Stimulated activated naive B cell treated with anti-CD40 and anti-IgM and Interleukin-4, amounts not matched to agents 10 μg/mL and 1 μg/mL and 100 μg/mL, for 72 hours (primary cell): Measurements from ENCODE around the gene FOXL2NB.
"Not testable (repeated sequence)": the region's sequence is repeated elsewhere in the genome, so short reads cannot be mapped to it uniquely, and the experiment has no call there.

Experiments
- ATAC-seq, 2 donors: fragments of 150-1000 bp; cut with Tn5 transposase; replicated peaks; 2 replicates each; pipeline ENCODE4 v1.10.0; 2021; ENCODE audit warnings: moderate library complexity in 1 of 2
- DNase-seq: peaks from one replicate; pipeline ENCODE4 v3.0.0; 2021
- H3K27ac Mint-ChIP-seq: one replicate; pipeline ENCODE4 v1.8.0; 2022; ENCODE audit warnings: mild to moderate bottlenecking, mixed read lengths
- H3K27me3 Mint-ChIP-seq, 2 donors: one replicate each; pipeline ENCODE4 v1.8.0; 2022; ENCODE audit warnings: mixed read lengths in 2 of 2
- H3K36me3 Mint-ChIP-seq, 2 donors: one replicate each; pipeline ENCODE4 v1.8.0; 2022; ENCODE audit warnings: mixed read lengths in 2 of 2, mild to moderate bottlenecking in 1 of 2
- H3K4me1 Mint-ChIP-seq, 2 donors: one replicate each; pipeline ENCODE4 v1.8.0; 2022; ENCODE audit warnings: mixed read lengths in 2 of 2, mild to moderate bottlenecking in 1 of 2
- H3K4me3 Mint-ChIP-seq, 2 donors: one replicate each; pipeline ENCODE4 v1.8.0; 2022; ENCODE audit warnings: mild to moderate bottlenecking in 2 of 2, mixed read lengths in 2 of 2, moderate library complexity in 1 of 2
- H3K9me3 Mint-ChIP-seq, 2 donors: one replicate each; pipeline ENCODE4 v1.8.0; 2022; ENCODE audit warnings: mixed read lengths in 2 of 2, mild to moderate bottlenecking in 1 of 2

FOXL2NB gene

GRCh38 chr3:138915503-138916498 is 31.2 kb upstream of the FOXL2NB start:
- Mint-ChIP-seq H3K9me3 (no peaks in the 10 kb centered on the region), H3K27me3 (peaks cover 17 to 18% of the 10 kb centered on the region in 2 donors), H3K4me3 (peak overlapping the region; percentile 88 to 94), H3K4me1 (peaks cover 5 to 16% of the 10 kb centered on the region in 2 donors), H3K36me3 (no peaks in the 10 kb centered on the region), H3K27ac (peak overlapping the region; percentile 75)
- ATAC-seq (peak; percentile 91 to 92), DNase-seq (peak; percentile 82)

- DNase-seq, result no peak
- no peaks in the 10 kb centered on the region for H3K9me3 Mint-ChIP-seq
- peaks cover 18 to 22% of the 10 kb centered on the region in 2 donors for H3K27me3 Mint-ChIP-seq
- no peak for ATAC-seq
- no peaks in the 10 kb centered on the region for H3K36me3 Mint-ChIP-seq
- peaks cover 5 to 16% of the 10 kb centered on the region in 2 donors for H3K4me1 Mint-ChIP-seq
- H3K4me3 Mint-ChIP-seq, result no peak overlapping the region
- no peak overlapping the region for H3K27ac Mint-ChIP-seq
Observed at GRCh38 chr3:138916824-138917223, 30.2 kb upstream of the FOXL2NB start.

GRCh38 chr3:138919325-138919724 is 27.7 kb upstream of the FOXL2NB start:
- H3K27me3 Mint-ChIP-seq, result peaks cover 27 to 31% of the 10 kb centered on the region in 2 donors
- ATAC-seq, result no peak
- H3K27ac Mint-ChIP-seq, result no peak overlapping the region
- H3K4me1 Mint-ChIP-seq, result peaks cover 10 to 22% of the 10 kb centered on the region in 2 donors
- H3K36me3 Mint-ChIP-seq, result no peaks in the 10 kb centered on the region
- no peaks in the 10 kb centered on the region for H3K9me3 Mint-ChIP-seq
- no peak for DNase-seq
- no peak overlapping the region for H3K4me3 Mint-ChIP-seq

GRCh38 chr3:138921316-138922292 is 25.4 kb upstream of the FOXL2NB start:
- DNase-seq (no peak), ATAC-seq (no peak)
- Mint-ChIP-seq H3K4me1 (peaks cover 6 to 7% of the 10 kb centered on the region in 2 donors), H3K27ac (no peak overlapping the region), H3K36me3 (no peaks in the 10 kb centered on the region), H3K4me3 (no peak overlapping the region), H3K27me3 (peaks cover 27 to 45% of the 10 kb centered on the region in 2 donors), H3K9me3 (no peaks in the 10 kb centered on the region)

GRCh38 chr3:138922400-138922799 is 24.6 kb upstream of the FOXL2NB start:
- ATAC-seq, H3K27ac Mint-ChIP-seq, H3K36me3 Mint-ChIP-seq, H3K4me1 Mint-ChIP-seq, H3K4me3 Mint-ChIP-seq, DNase-seq, H3K9me3 Mint-ChIP-seq: not testable (repeated sequence)
- peaks cover 27 to 45% of the 10 kb centered on the region in 2 donors for H3K27me3 Mint-ChIP-seq

GRCh38 chr3:138923531-138923994 is 23.5 kb upstream of the FOXL2NB start:
- peak; percentile 94 to 95 for ATAC-seq
- H3K9me3 Mint-ChIP-seq, result no peaks in the 10 kb centered on the region
- H3K36me3 Mint-ChIP-seq, result no peaks in the 10 kb centered on the region
- H3K27ac Mint-ChIP-seq, result no peak overlapping the region
- DNase-seq, result peak; percentile 60
- peaks cover 5 to 6% of the 10 kb centered on the region in 2 donors for H3K4me1 Mint-ChIP-seq
- no peak overlapping the region for H3K4me3 Mint-ChIP-seq
- H3K27me3 Mint-ChIP-seq, result peaks cover 25 to 42% of the 10 kb centered on the region in 2 donors

- ATAC-seq (no peak), DNase-seq (no peak)
- no peaks in the 10 kb centered on the region for H3K36me3 Mint-ChIP-seq
- H3K4me3 Mint-ChIP-seq, result no peak overlapping the region
- peaks cover 33 to 61% of the 10 kb centered on the region in 2 donors for H3K27me3 Mint-ChIP-seq
- H3K9me3 Mint-ChIP-seq, result no peaks in the 10 kb centered on the region
- H3K27ac Mint-ChIP-seq, result no peak overlapping the region
- H3K4me1 Mint-ChIP-seq, result no peaks in the 10 kb centered on the region
Observed at GRCh38 chr3:138928727-138929372, 18.2 kb upstream of the FOXL2NB start.

GRCh38 chr3:138933068-138933668 is 13.8 kb upstream of the FOXL2NB start:
- H3K36me3 Mint-ChIP-seq, result no peaks in the 10 kb centered on the region
- no peak overlapping the region for H3K27ac Mint-ChIP-seq
- peaks cover 61 to 84% of the 10 kb centered on the region in 2 donors for H3K27me3 Mint-ChIP-seq
- ATAC-seq, result no peak
- H3K9me3 Mint-ChIP-seq, result no peaks in the 10 kb centered on the region
- H3K4me1 Mint-ChIP-seq, result peaks cover 18 to 27% of the 10 kb centered on the region in 2 donors
- H3K4me3 Mint-ChIP-seq, result no peak overlapping the region
- no peak for DNase-seq

- H3K36me3 Mint-ChIP-seq, result no peaks in the 10 kb centered on the region
- peaks cover 23 to 37% of the 10 kb centered on the region in 2 donors for H3K4me1 Mint-ChIP-seq
- H3K27me3 Mint-ChIP-seq, result peaks cover 63 to 86% of the 10 kb centered on the region in 2 donors
- no peak for ATAC-seq
- H3K27ac Mint-ChIP-seq, result no peak overlapping the region
- H3K4me3 Mint-ChIP-seq, result no peak overlapping the region
- no peak for DNase-seq
- no peaks in the 10 kb centered on the region for H3K9me3 Mint-ChIP-seq
Observed at GRCh38 chr3:138933981-138934691, 12.9 kb upstream of the FOXL2NB start.

- DNase-seq (no peak), ATAC-seq (no peak)
- peaks cover 64 to 85% of the 10 kb centered on the region in 2 donors for H3K27me3 Mint-ChIP-seq
- no peaks in the 10 kb centered on the region for H3K9me3 Mint-ChIP-seq
- peak overlapping the region; percentile 33 for H3K27ac Mint-ChIP-seq
- peaks cover 23 to 45% of the 10 kb centered on the region in 2 donors for H3K4me1 Mint-ChIP-seq
- H3K4me3 Mint-ChIP-seq, result peak overlapping the region; percentile 80
- H3K36me3 Mint-ChIP-seq, result no peaks in the 10 kb centered on the region
Observed at GRCh38 chr3:138935505-138935862, 11.5 kb upstream of the FOXL2NB start.

GRCh38 chr3:138935863-138936740 is 10.9 kb upstream of the FOXL2NB start:
- Mint-ChIP-seq H3K4me3 (peak overlapping the region; percentile 80), H3K9me3 (no peaks in the 10 kb centered on the region), H3K4me1 (peaks cover 23 to 45% of the 10 kb centered on the region in 2 donors), H3K36me3 (no peaks in the 10 kb centered on the region), H3K27ac (peak overlapping the region; percentile 51), H3K27me3 (peaks cover 66 to 88% of the 10 kb centered on the region in 2 donors)
- DNase-seq, result peak; percentile 60
- ATAC-seq, result peak; percentile 65 to 71
